ENCODE measurements around the gene PRICKLE4.

The PRICKLE4 gene

DNA sequence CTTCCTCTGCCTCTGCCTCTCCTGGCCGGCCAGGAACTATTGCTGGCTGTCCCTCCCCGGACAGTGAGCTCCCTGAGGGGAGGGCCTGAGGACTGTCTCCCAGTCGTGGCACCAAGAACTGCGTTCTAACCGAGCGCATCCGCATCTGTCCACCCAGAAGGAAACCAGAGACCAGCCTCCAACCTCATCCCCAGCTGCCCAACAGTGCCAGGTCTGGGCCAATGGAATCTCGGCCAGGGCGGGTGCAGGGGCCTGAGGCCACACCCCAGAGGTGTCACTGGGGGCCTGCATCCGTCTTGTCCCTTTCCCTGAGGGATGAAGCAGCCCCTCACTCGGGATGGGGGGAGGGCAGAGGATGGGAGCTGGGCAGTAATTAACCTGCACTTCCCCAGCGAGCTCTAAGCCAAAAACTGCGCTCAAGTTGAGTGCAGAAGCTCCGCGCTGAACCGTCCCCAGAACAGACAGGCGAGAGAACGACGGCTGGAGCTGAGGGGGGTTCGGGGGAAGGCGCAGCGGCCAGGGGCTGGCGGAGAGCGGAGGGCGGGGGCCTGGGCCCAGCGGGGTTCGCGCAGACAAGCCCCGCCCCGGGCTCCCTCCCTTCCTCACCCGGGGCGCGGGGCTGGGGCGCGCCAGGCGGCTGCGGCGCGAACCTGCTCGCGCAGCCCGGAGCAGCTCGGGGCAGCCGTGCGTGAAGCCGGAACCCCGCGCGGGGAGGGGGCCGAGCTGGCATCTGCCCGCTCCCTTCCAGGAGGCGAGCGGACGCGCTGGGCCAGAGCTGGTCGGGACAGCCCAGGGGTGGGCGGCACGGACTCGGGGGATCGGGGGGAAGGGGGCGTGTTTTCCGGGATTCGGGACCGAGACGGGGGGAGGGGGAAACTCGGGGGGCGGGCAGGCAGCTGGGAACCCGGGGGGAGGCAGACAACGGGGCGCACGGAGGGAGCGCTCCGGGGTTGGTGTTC is 46.6 kb upstream of the PRICKLE4 start:
- TF ChIP-seq, protein P1, sequence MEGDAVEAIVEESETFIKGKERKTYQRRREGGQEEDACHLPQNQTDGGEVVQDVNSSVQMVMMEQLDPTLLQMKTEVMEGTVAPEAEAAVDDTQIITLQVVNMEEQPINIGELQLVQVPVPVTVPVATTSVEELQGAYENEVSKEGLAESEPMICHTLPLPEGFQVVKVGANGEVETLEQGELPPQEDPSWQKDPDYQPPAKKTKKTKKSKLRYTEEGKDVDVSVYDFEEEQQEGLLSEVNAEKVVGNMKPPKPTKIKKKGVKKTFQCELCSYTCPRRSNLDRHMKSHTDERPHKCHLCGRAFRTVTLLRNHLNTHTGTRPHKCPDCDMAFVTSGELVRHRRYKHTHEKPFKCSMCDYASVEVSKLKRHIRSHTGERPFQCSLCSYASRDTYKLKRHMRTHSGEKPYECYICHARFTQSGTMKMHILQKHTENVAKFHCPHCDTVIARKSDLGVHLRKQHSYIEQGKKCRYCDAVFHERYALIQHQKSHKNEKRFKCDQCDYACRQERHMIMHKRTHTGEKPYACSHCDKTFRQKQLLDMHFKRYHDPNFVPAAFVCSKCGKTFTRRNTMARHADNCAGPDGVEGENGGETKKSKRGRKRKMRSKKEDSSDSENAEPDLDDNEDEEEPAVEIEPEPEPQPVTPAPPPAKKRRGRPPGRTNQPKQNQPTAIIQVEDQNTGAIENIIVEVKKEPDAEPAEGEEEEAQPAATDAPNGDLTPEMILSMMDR (IDR thresholded peaks at IDR 0.05): peak; percentile 63
- H3K4me1 ChIP-seq (ENCODE audit: control insufficient read depth in 1 of 2, insufficient read depth in 1 of 2, low read depth in 1 of 2, low read length in 1 of 2): peaks cover 34 to 42% of the 10 kb centered on the region in 2 experiments
- no peaks in the 10 kb centered on the region for H3K27me3 ChIP-seq
- no peaks in the 10 kb centered on the region for H3K9me3 ChIP-seq
- H3K4me3 ChIP-seq (ENCODE audit: low read depth in 1 of 2, low read length in 1 of 2): peak overlapping the region; percentile 82 to 89
- peaks cover 13% of the 10 kb centered on the region for H3K36me3 ChIP-seq
- peak overlapping the region; percentile 97 for H3K27ac ChIP-seq

DNA sequence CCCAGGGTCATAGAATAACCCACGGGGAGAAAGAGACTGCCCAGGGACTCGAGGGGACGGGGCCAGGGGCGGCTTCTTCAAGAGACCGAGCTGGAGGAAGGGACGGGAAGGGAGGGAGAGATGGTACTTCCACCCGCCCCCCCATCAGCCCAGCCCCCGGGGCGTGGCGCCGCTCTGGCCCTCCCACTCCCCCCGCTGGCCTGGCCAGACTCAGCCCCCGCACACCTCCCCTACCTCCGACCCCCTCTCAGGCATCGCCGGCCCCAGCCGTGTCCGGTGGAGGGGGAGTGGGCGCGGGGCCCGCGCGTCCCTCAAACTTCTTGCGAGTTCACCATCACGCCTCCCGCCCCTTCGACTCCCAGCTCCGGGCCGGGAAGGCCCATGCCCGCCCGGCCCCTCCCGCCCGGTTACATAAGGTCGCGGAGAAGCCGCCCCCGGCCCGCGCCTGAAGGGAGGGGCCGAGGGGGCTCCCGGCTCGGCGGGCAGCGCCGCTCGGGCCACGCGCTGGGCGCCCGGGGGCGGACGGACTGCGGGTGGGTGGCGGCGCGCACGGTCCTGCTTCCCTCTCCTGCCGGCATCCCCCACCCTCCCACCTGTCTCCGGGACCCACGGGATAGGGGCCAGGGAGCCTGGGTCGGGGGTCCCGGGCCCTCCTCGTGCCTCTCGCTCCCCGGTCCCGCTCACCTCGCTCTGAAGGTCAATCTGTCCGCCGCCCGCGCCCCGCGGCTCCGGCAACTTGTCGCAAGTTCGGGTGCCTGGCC is 45.7 kb upstream of the PRICKLE4 start:
- peaks cover 13% of the 10 kb centered on the region for H3K36me3 ChIP-seq
- H3K4me3 ChIP-seq (ENCODE audit: low read depth in 1 of 2, low read length in 1 of 2): peak overlapping the region; percentile 82 to 89
- H3K9me3 ChIP-seq: no peaks in the 10 kb centered on the region
- no peaks in the 10 kb centered on the region for H3K27me3 ChIP-seq
- peaks cover 30 to 40% of the 10 kb centered on the region in 2 experiments for H3K4me1 ChIP-seq (ENCODE audit: control insufficient read depth in 1 of 2, insufficient read depth in 1 of 2, low read depth in 1 of 2, low read length in 1 of 2)
- peak overlapping the region; percentile 97 for H3K27ac ChIP-seq
- TF ChIP-seq, protein P1 (IDR thresholded peaks at IDR 0.05): no peak

DNA sequence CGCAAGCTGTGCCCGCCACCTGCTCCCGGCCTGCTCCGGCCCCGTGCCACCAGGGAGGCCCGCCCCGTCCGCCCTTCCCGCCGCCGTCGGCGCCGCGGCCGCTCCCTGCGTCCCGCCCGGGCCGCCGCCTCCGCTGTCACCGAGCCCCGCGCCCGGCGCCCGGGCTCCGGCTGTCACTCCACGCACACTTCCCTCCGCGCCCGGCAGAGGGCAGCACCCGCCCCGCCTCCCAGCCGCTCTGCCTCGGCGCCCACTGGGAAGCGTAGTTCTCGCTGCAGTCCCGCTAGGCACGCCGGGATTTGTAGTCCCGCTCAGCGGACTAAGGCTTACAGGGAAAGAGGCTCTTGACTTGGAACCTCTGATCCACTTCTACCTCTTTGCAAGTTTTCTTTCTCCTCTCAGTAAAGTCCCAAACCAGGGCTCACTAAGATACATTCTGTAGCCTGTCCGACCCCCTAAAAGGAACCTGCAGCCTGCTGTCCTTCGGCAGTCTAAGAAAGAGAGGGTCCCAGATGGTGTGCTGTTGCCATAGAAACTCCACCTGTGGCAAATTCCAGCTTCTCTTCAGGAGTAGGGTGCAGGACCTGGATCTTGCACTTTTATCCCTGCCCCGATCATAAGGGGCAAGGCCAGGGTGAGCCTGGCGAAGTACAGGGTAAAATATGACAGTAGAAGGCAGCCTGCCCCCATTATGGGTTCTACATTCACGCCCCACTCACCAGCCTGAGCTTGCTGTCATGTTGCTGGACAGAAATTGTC is 45.0 kb upstream of the PRICKLE4 start, which contains the start of gene TFEB:
TFEB (minus strand) TSS at position 182 of the 759 bp plus-strand sequence. CDS start 44,395 bp downstream, outside the sequence.
- peaks cover 30 to 37% of the 10 kb centered on the region in 2 experiments for H3K4me1 ChIP-seq (ENCODE audit: control insufficient read depth in 1 of 2, insufficient read depth in 1 of 2, low read depth in 1 of 2, low read length in 1 of 2)
- TF ChIP-seq, protein P1 (IDR thresholded peaks at IDR 0.05): peak; percentile 96
- no peaks in the 10 kb centered on the region for H3K27me3 ChIP-seq
- no peaks in the 10 kb centered on the region for H3K9me3 ChIP-seq
- peaks cover 13% of the 10 kb centered on the region for H3K36me3 ChIP-seq
- H3K27ac ChIP-seq: peak within 1 kb of the TSS; percentile 97
- H3K4me3 ChIP-seq (ENCODE audit: low read depth in 1 of 2, low read length in 1 of 2): peak within 1 kb of the TSS; percentile 82 to 89

DNA sequence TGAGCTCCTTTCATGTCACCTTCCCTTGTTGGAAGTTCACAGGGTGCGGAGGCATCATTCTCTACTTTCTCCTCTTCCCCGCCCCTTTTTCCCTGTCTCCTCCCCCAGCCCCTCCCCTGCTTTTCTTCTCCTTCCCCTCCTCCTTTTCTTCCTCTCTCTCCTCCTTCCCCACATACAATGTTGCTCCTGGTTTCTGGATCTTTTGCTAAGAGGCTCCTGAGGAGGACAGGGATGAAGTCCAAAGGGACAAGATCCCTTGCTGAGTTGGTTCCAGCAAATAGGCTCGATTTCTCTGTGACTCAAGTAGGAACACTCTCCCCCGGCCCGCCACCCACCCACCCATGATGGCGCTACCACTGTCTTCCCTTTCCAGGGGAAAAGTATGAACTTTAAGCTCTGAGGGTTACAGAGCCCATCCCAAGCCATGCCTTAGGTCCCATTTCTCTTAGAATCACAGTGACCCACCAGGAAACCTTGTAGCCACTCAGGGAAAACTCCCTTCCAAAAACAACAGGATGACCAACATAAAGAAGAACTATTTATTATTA is 44.3 kb upstream of the PRICKLE4 start:
- no peaks in the 10 kb centered on the region for H3K27me3 ChIP-seq
- no peak overlapping the region for H3K4me3 ChIP-seq (ENCODE audit: low read depth in 1 of 2, low read length in 1 of 2)
- H3K9me3 ChIP-seq: no peaks in the 10 kb centered on the region
- TF ChIP-seq, protein P1 (IDR thresholded peaks at IDR 0.05): no peak
- H3K36me3 ChIP-seq: peaks cover 11% of the 10 kb centered on the region
- H3K27ac ChIP-seq: peak overlapping the region; percentile 97
- H3K4me1 ChIP-seq (ENCODE audit: control insufficient read depth in 1 of 2, insufficient read depth in 1 of 2, low read depth in 1 of 2, low read length in 1 of 2): peaks cover 26 to 33% of the 10 kb centered on the region in 2 experiments

Measured in neutrophil (primary cell).